Body of pancreas (tissue), 4 donors: ENCODE results near the gene MDM1. TPM values are rescaled to one million over a fixed set of nuclear protein-coding genes. Genes with fewer than 3 reads are reported as not detected.

Experiments
- ATAC-seq: fragments of 150-250 bp; one replicate; pipeline ENCODE4 v1.9.1; 2016
- DNase-seq, 4 donors: peaks; one replicate each; pipeline ENCODE4 v3.0.0-alpha.2; 2019
- H3K27ac ChIP-seq, 4 donors: fragments of 200-600 bp; sonication (generic); 1 replicate in 3 of 4; 2 replicates in 1 of 4; pipeline versions ENCODE4 v1.5.1 to v1.6.1; 2016 to 2019; ENCODE audit warnings: mild to moderate bottlenecking in 1 of 4, mixed read lengths in 1 of 4, moderate library complexity in 1 of 4
- H3K27me3 ChIP-seq, 2 donors: fragments of 200-600 bp; sonication (generic); one replicate each; pipeline ENCODE4 v1.6.0; 2016; ENCODE audit warnings: mild to moderate bottlenecking in 1 of 2
- H3K36me3 ChIP-seq, 2 donors: fragments of 200-600 bp; sonication (generic); replicated peaks in 1 of 2; 2 replicates each; pipeline ENCODE4 v1.5.1; 2016; ENCODE audit warnings: low read depth in 2 of 2; ENCODE audit not compliant: insufficient read depth in 1 of 2
- H3K4me1 ChIP-seq: fragments of 200-600 bp; sonication (generic); one replicate; pipeline ENCODE4 v1.6.0; 2016
- H3K4me3 ChIP-seq, 2 donors: fragments of 200-600 bp; sonication (generic); 1 replicate in 1 of 2; 2 replicates in 1 of 2; pipeline ENCODE4 v1.5.1; 2016 to 2019
- H3K9me3 ChIP-seq, 3 donors: fragments of 200-600 bp; sonication (generic); 1 replicate in 2 of 3; 2 replicates in 1 of 3; pipeline ENCODE4 v1.5.1; 2016
- POLR2A ChIP-seq, 3 donors: fragments of 450-650 bp; IDR thresholded peaks; one replicate each; pipeline ENCODE4 v1.6.1; 2016; ENCODE audit warnings: antibody characterized with exemption in 3 of 3, mild to moderate bottlenecking in 2 of 3
- WGBS, 2 donors: methylation state at CpG; one replicate each; pipeline ENCODE4 v1.1.5; 2017; 5-methylcytosine and 5-hydroxymethylcytosine counted together
- intact Hi-C: fragments of 100-400 bp; cut with DNase I; formaldehyde crosslinking; loops from one replicate; pipeline ENCODE4 v1.15.1; 2023
- total RNA-seq, 2 donors: library from RNA; depleted of rRNA; stranded (reverse); fragments of >200 nt; gene quantifications; one replicate each; pipeline ENCODE4 v1.1.0, GENCODE V29; 2016
- TF ChIP-seq, protein P1 (sequence below), 7 experiments: fragments of 450-650 bp in 4 of 7; fragments of 200-600 bp in 3 of 7; sonication (generic) in 3 of 7; IDR thresholded peaks; one replicate each; pipeline ENCODE4 v1.5.1; 2016 to 2019; ENCODE audit warnings: antibody characterized with exemption in 7 of 7

The MDM1 gene
- total RNA-seq, 2 donors from 2014 or later, result 6.0 to 10.9 TPM

- no peak overlapping the region for H3K4me3 ChIP-seq
- peak overlapping the region in 1 of 4 donors; percentile 34 for H3K27ac ChIP-seq
- intact Hi-C loops, result loop anchor here (10.0 kb wide), 1 partner anchor 306 kb away; no protein-coding TSS in a partner anchor
- no peaks in the 10 kb centered on the region for H3K36me3 ChIP-seq
- DNase-seq (peak; percentile 57 to 74 (median 64)), ATAC-seq (peak; percentile 83)
- no peaks in the 10 kb centered on the region for H3K9me3 ChIP-seq
- no peaks in the 10 kb centered on the region for H3K27me3 ChIP-seq
- H3K4me1 ChIP-seq, result peaks cover 3% of the 10 kb centered on the region
- no peak for TF ChIP-seq POLR2A (IDR thresholded peaks at IDR 0.05)
- TF ChIP-seq, protein P1, sequence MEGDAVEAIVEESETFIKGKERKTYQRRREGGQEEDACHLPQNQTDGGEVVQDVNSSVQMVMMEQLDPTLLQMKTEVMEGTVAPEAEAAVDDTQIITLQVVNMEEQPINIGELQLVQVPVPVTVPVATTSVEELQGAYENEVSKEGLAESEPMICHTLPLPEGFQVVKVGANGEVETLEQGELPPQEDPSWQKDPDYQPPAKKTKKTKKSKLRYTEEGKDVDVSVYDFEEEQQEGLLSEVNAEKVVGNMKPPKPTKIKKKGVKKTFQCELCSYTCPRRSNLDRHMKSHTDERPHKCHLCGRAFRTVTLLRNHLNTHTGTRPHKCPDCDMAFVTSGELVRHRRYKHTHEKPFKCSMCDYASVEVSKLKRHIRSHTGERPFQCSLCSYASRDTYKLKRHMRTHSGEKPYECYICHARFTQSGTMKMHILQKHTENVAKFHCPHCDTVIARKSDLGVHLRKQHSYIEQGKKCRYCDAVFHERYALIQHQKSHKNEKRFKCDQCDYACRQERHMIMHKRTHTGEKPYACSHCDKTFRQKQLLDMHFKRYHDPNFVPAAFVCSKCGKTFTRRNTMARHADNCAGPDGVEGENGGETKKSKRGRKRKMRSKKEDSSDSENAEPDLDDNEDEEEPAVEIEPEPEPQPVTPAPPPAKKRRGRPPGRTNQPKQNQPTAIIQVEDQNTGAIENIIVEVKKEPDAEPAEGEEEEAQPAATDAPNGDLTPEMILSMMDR (IDR thresholded peaks at IDR 0.05), result peak; percentile 43 to 74 (median 60)
- 39 to 40% methylated on average over 10 of the region's 10 CpGs for WGBS, 2 donors
Observed at GRCh38 chr12:68358532-68359485, 26.6 kb upstream of the MDM1 start.

- H3K9me3 ChIP-seq, result no peaks in the 10 kb centered on the region
- DNase-seq (no peak), ATAC-seq (no peak)
- no peak overlapping the region for H3K4me3 ChIP-seq
- peaks cover 3% of the 10 kb centered on the region for H3K4me1 ChIP-seq
- TF ChIP-seq, protein P1 (IDR thresholded peaks at IDR 0.05), result no peak
- H3K27ac ChIP-seq, result no peak overlapping the region
- H3K36me3 ChIP-seq, result no peaks in the 10 kb centered on the region
- intact Hi-C loops, result loop anchor here (10.0 kb wide), 1 partner anchor 308 kb away; no protein-coding TSS in a partner anchor
- H3K27me3 ChIP-seq, result no peaks in the 10 kb centered on the region
- WGBS, 2 donors, result 59 to 70% methylated on average over 1 of the region's 1 CpG
Observed at GRCh38 chr12:68356986-68357385, 24.8 kb upstream of the MDM1 start.

GRCh38 chr12:68356060-68356695, 24.0 kb upstream of the MDM1 start:
- no peak for DNase-seq
- TF ChIP-seq POLR2A (IDR thresholded peaks at IDR 0.05), result no peak
- TF ChIP-seq, protein P1 (IDR thresholded peaks at IDR 0.05), result no peak
- Histone ChIP-seq H3K27ac (no peak overlapping the region), H3K27me3 (no peaks in the 10 kb centered on the region), H3K4me3 (no peak overlapping the region), H3K36me3 (no peaks in the 10 kb centered on the region), H3K4me1 (peaks cover 3% of the 10 kb centered on the region), H3K9me3 (no peaks in the 10 kb centered on the region)
- intact Hi-C loops, result loop anchor here (10.0 kb wide), 1 partner anchor 309 kb away; no protein-coding TSS in a partner anchor
- ATAC-seq, result no peak

DNA sequence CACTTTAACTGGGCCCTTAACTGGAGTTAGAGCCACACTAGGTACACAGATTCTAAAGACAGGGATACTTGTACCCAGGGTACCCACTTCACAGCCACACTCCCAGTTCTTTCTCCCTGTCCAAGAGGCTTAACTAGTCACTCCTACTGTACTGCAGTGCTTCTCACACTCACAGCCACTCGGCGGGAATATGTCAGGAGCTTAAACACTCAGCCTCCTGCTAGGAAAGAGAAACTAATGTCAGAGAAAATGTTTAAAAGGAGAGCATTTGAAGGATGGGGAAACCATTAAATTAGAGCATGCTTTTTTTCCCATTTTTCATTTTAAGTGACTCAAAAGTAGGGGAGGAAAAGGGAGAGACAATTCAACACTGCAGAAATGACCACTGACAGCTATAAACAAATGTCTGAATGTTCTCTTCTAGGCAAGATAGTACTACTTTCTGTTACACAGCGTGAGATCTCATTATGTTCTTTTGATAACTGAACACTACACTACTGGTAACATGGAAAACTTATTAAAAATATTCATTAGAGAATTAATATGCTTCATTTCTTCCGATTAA, 22.9 kb upstream of the MDM1 start:
- Histone ChIP-seq H3K27me3 (no peaks in the 10 kb centered on the region), H3K27ac (no peak overlapping the region), H3K9me3 (no peaks in the 10 kb centered on the region), H3K4me3 (no peak overlapping the region), H3K36me3 (no peaks in the 10 kb centered on the region), H3K4me1 (peaks cover 3% of the 10 kb centered on the region)
- no peak for ATAC-seq
- WGBS, 2 donors, result 50 to 62% methylated on average over 4 of the region's 4 CpGs
- intact Hi-C loops, result loop anchor here (10.0 kb wide), 1 partner anchor 310 kb away; no protein-coding TSS in a partner anchor
- no peak for TF ChIP-seq POLR2A (IDR thresholded peaks at IDR 0.05)
- TF ChIP-seq, protein P1 (IDR thresholded peaks at IDR 0.05), result no peak
- DNase-seq, result no peak
